K562 (cell line): ENCODE results near the gene LRRC9. TPM values are rescaled to one million over a fixed set of nuclear protein-coding genes. Genes with fewer than 3 reads are reported as not detected.

Experiments
- C11orf30 ChIP-seq: fragments of 450-650 bp; IDR thresholded peaks from 2 replicates; pipeline ENCODE4 v1.6.1; 2016; ENCODE audit warnings: low read depth, mild to moderate bottlenecking
- GATAD2B ChIP-seq: fragments of 450-650 bp; IDR thresholded peaks from 2 replicates; pipeline ENCODE4 v1.6.1; 2017; ENCODE audit warnings: mild to moderate bottlenecking, borderline replicate concordance
- HNRNPK ChIP-seq: fragments of 200-400 bp; formaldehyde crosslinking; IDR thresholded peaks from one replicate; pipeline ENCODE4 v1.6.1; 2018; ENCODE audit warnings: mild to moderate bottlenecking, low read depth, low read length; ENCODE audit not compliant: poor library complexity, severe bottlenecking
- MAFG ChIP-seq: fragments of 450-650 bp; conservative IDR thresholded peaks from 2 replicates; pipeline ENCODE4 v1.6.1; 2016; ENCODE audit warnings: missing genetic modification characterization, missing compliant biosample characterization
- PCBP1 ChIP-seq: fragments of 200-400 bp; formaldehyde crosslinking; IDR thresholded peaks from 2 replicates; pipeline ENCODE4 v1.6.1; 2018; ENCODE audit warnings: mild to moderate bottlenecking, low read depth, low read length; ENCODE audit not compliant: poor library complexity, severe bottlenecking
- PRPF4 ChIP-seq: fragments of 200-400 bp; formaldehyde crosslinking; IDR thresholded peaks from one replicate; pipeline ENCODE4 v1.6.1; 2017; ENCODE audit warnings: low read length, low read depth, mild to moderate bottlenecking; ENCODE audit not compliant: insufficient read depth, poor library complexity, severe bottlenecking
- TCF7L2 ChIP-seq: fragments of 150-350 bp; IDR thresholded peaks from 2 replicates; pipeline ENCODE4 v1.6.1; 2016; ENCODE audit warnings: low read depth, mild to moderate bottlenecking, low read length, moderate library complexity
- XRCC3 ChIP-seq: fragments of 450-650 bp; IDR thresholded peaks from 2 replicates; pipeline ENCODE4 v1.6.1; 2017; ENCODE audit warnings: mild to moderate bottlenecking, moderate library complexity
- ZNF316 ChIP-seq: fragments of 450-650 bp; IDR thresholded peaks from 2 replicates; pipeline ENCODE4 v1.6.1; 2016
- ZNF347 ChIP-seq: fragments of 450-650 bp; formaldehyde crosslinking; IDR thresholded peaks from 2 replicates; pipeline ENCODE4 v1.4.0; 2020; ENCODE audit warnings: low read depth, mild to moderate bottlenecking, moderate library complexity
- ZNF778 ChIP-seq: fragments of 450-650 bp; formaldehyde crosslinking; IDR thresholded peaks from 2 replicates; pipeline ENCODE4 v1.4.0; 2020; ENCODE audit warnings: mild to moderate bottlenecking, moderate library complexity
- polyA plus RNA-seq, 8 experiments: library from polyadenylated mRNA; depleted of rRNA in 4 of 8; stranded (reverse) in 5 of 8; unstranded in 3 of 8; fragments of >200 nt; fragmentation: Nextera tagmentation in 2 of 8; fragmentation: Illumina TruSeq in 1 of 8; extraction: Ambion mirVana in 2 of 8; extraction: Trizol in 1 of 8; gene quantifications; 2 replicates each; pipeline versions ENCODE4 v1.2.1 to v1.2.3, GENCODE V29; 2011 to 2014; ENCODE audit warnings: inconsistent platforms in 1 of 8, missing spikeins in 1 of 8
- total RNA-seq, 7 experiments: library from RNA; depleted of rRNA in 6 of 7; stranded (reverse); fragments of >200 nt in 6 of 7; fragmentation: Illumina TruSeq in 2 of 7; extraction: Trizol in 2 of 7; gene quantifications; 2 replicates each; pipeline versions ENCODE4 v1.2.1 to v1.2.3, GENCODE V29; 2011 to 2021; ENCODE audit warnings: low replicate concordance in 1 of 7
- TF ChIP-seq, protein P1 (sequence below), 2 experiments: fragments of 450-650 bp; IDR thresholded peaks; 2 replicates each; pipeline ENCODE4 v1.6.1; 2016; ENCODE audit warnings: mild to moderate bottlenecking in 2 of 2, borderline replicate concordance in 1 of 2, low read depth in 1 of 2, moderate library complexity in 1 of 2
- TF ChIP-seq, protein P2 (sequence below): fragments of 250-450 bp; sonication (Bioruptor Pico); IDR thresholded peaks from 2 replicates; pipeline ENCODE4 v1.8.0; 2022; ENCODE audit warnings: inconsistent platforms, mild to moderate bottlenecking, moderate library complexity, borderline replicate concordance

LRRC9 gene
- total and polyA plus RNA-seq, 9 of the 15 experiments (the other 6 are each of a cell fraction or from before 2014, with no cell fraction given) = not detected

GRCh38 chr14:59895721-59896120, 24.2 kb upstream of the LRRC9 start (continued):
- TF ChIP-seq, protein P1, sequence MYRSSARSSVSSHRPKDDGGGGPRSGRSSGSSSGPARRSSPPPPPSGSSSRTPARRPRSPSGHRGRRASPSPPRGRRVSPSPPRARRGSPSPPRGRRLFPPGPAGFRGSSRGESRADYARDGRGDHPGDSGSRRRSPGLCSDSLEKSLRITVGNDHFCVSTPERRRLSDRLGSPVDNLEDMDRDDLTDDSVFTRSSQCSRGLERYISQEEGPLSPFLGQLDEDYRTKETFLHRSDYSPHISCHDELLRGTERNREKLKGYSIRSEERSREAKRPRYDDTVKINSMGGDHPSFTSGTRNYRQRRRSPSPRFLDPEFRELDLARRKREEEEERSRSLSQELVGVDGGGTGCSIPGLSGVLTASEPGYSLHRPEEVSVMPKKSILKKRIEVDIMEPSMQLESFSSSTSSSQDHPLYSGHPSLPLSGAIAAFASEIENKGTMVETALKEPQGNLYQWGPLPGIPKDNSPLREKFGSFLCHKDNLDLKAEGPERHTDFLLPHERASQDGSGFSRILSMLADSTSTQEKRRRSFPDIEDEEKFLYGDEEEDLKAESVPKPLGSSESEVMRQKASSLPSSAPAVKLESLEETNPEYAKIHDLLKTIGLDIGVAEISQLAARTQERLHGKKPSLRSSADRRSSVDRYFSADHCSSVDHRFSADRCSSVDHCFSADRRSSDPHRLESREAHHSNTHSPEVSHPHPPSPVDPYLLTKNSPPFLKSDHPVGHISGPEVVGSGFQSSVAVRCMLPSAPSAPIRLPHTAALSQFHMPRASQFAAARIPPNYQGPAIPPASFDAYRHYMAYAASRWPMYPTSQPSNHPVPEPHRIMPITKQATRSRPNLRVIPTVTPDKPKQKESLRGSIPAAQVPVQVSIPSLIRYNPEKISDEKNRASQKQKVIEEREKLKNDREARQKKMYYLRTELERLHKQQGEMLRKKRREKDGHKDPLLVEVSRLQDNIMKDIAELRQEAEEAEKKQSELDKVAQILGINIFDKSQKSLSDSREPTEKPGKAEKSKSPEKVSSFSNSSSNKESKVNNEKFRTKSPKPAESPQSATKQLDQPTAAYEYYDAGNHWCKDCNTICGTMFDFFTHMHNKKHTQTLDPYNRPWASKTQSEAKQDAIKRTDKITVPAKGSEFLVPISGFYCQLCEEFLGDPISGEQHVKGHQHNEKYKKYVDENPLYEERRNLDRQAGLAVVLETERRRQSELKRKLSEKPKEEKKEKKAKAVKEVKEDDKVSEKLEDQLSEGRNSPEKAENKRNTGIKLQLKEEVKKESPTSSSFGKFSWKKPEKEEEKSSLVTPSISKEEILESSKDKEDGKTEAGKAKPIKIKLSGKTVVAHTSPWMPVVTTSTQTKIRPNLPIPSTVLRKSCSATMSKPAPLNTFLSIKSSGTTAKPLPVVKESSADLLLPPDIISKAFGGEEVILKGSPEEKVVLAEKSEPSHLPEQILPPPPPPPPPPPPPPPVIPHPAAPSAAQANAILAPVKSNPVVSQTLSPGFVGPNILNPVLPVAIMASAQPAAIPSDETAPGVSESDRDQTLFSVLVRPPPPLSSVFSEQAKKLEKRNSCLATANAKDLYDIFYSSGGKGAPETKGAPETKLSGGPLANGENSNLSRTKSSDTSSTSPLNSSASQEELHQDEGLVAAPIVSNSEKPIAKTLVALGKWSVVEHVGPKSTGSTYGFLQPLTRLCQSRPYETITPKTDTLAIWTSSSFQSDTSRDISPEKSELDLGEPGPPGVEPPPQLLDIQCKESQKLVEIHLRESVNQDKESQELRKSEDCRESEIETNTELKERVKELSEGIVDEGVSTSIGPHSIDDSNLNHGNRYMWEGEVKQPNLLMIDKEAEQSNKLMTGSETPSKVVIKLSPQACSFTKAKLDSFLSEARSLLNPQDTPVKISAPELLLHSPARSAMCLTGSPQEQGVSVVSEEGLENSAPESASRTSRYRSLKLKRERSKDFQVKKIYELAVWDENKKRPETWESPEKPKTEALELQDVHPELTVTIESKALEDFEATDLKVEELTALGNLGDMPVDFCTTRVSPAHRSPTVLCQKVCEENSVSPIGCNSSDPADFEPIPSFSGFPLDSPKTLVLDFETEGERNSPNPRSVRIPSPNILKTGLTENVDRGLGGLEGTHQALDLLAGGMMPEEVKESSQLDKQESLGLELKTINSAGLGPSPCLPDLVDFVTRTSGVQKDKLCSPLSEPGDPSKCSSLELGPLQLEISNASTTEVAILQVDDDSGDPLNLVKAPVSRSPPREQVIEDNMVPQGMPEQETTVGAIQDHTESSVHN (IDR thresholded peaks at IDR 0.05; ENCODE audit: borderline replicate concordance in 1 of 2, low read depth in 1 of 2) = no peak
- no peak for TF ChIP-seq TCF7L2
- no peak for TF ChIP-seq ZNF347
- peak; percentile 62 for TF ChIP-seq C11orf30
- peak; percentile 78 for TF ChIP-seq ZNF316
- TF ChIP-seq HNRNPK = no peak
- no peak for TF ChIP-seq ZNF778 (CRISPR knock-in tag)
- no peak for TF ChIP-seq PRPF4
- no peak for TF ChIP-seq PCBP1
- TF ChIP-seq, protein P2, sequence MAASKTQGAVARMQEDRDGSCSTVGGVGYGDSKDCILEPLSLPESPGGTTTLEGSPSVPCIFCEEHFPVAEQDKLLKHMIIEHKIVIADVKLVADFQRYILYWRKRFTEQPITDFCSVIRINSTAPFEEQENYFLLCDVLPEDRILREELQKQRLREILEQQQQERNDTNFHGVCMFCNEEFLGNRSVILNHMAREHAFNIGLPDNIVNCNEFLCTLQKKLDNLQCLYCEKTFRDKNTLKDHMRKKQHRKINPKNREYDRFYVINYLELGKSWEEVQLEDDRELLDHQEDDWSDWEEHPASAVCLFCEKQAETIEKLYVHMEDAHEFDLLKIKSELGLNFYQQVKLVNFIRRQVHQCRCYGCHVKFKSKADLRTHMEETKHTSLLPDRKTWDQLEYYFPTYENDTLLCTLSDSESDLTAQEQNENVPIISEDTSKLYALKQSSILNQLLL = no peak
- TF ChIP-seq MAFG (tag) = peak; percentile 65
- TF ChIP-seq GATAD2B = no peak
- TF ChIP-seq XRCC3 = no peak
